ENCODE data around the gene STEAP1B.

DNA sequence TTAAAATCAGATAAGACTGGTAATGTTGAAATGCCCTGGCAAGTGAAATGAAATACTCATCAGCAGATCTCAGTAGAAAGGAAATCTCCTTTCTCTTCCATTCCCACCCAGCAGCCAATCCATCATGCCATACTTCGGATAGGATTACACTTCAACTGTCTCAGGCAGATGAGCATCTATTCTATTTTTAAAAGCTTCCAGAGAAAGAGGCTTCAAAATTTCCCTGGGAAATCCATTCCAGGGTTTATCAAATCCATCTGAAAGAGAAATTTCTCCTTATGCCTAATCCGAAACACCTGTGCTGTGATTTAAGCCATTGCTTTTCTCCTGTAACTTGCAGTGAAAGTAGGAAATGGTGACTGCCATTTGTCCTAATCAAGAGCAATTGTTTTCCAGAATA lies 82.6 kb downstream of the STEAP1B start:
- TF ChIP-seq, protein P1, sequence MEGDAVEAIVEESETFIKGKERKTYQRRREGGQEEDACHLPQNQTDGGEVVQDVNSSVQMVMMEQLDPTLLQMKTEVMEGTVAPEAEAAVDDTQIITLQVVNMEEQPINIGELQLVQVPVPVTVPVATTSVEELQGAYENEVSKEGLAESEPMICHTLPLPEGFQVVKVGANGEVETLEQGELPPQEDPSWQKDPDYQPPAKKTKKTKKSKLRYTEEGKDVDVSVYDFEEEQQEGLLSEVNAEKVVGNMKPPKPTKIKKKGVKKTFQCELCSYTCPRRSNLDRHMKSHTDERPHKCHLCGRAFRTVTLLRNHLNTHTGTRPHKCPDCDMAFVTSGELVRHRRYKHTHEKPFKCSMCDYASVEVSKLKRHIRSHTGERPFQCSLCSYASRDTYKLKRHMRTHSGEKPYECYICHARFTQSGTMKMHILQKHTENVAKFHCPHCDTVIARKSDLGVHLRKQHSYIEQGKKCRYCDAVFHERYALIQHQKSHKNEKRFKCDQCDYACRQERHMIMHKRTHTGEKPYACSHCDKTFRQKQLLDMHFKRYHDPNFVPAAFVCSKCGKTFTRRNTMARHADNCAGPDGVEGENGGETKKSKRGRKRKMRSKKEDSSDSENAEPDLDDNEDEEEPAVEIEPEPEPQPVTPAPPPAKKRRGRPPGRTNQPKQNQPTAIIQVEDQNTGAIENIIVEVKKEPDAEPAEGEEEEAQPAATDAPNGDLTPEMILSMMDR (conservative IDR thresholded peaks at IDR 0.05; ENCODE audit: low read length) = no peak
- TF ChIP-seq EZH2phosphoT487 (IDR thresholded peaks at IDR 0.05; ENCODE audit: borderline replicate concordance) = no peak
